HG02759 (cell line): Measurements from ENCODE around the gene SLC7A14.
"Not testable (repeated sequence)": the region's sequence is repeated elsewhere in the genome, so short reads cannot be mapped to it uniquely, and the experiment has no call there.

Experiments
- ATAC-seq: cut with Tn5 transposase; IDR thresholded peaks from one replicate; pipeline ENCODE4 v1.9.1; 2021; ENCODE audit warnings: mild to moderate bottlenecking, moderate library complexity; ENCODE audit not compliant: unreplicated experiment

The SLC7A14 gene

DNA sequence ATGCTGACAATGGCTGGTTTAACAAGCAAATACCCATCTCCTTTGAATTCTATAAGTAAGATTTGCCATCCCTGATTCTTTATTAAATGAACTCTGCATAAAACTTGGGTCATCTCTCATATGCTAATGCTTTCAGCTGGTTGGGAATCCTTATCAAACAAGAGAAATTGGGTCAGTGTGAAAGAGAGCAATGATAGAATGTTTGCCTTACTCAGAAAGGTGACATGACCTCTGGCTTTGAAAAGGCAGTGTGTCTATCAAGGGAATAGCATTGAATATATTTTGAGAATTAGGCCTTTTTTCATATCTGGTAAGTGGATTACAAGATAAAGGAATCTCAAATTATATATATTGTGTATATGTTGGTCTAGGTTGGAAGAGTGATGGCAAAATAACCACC lies 8.7 kb upstream of the SLC7A14 start:
- ATAC-seq: no peak

DNA sequence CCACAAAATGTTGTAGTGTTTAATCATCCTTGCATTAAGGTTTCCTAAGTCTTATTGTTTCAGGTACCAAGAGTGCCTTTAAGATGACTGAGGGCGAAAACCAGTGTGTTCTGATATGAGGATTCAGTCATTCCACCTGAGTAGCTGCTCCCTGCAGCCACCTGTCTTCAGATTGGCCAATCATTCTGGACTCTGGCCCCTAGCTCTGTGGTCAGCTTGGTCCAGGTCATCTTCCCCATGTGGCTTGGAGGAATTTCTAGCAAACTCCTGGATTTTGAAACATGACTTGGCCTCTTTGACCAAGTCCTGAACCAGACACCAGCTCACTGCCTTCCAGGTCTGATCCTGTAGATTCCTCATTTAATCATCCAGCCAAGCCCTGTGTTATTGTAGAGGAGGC lies 7.8 kb upstream of the SLC7A14 start:
- no peak for ATAC-seq

DNA sequence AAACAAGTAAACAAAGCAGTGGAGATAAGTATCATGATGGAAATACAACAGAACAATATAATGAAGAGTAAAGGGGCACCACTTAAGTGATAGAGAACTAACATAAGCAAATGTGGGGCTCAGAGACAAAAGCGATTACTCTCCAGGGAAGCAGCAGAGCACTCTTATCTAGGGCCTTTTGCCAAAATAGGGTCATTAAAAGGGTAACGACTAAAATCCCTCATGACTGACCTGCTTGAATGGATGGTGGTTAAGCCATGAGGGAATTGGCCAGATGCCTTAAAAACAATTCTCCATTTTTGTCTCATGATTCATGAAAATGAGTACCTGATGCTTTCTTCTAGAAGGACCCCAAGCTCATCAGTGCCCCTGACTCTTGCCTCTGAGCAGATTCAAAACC lies 3.2 kb upstream of the SLC7A14 start:
- no peak for ATAC-seq

DNA sequence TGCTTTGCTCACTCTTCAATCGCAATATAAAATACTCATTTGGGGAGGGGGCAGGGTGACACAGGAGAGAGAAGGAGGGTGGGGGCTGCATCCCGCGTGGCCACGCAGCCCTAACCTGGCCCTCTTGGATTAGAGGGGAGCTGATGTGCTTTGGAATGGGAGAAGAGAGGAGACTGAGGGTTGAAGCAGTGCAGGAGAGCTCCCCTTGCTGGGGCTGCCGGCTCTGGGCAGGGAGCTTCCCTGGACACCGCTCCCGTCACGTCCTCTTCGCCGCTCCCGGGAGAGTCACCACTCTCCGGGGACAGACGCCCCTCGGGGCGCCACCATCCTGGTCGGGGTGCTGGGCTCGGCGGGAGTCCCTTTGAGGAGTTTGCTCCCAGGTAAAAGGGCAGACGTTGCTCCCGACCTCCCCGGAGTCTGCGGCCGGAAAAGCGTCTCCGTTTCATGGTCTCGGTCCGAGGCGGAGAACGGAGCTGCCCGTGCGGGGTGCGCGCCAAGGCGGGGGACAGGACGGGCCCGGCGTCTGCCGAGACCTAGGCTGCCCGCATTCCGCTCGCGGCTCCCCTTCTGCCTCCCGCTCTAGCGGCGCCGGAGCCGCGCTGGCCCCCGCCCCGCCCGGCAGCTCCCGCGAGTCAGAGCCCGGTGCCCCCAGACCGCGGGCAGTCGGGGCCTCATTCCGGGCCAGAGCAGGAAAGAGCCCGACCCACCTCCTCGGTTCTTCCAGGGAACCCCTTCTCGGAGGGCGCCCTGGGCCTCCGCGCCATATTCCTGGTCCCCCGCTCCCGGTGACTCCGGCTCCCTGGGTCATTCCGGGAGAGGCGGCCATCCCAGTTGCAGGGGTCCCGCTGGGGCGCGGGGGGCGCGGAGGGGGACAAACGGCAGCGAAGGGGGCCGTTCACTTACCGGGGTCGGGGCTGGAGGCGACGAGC lies 603 bp downstream of the SLC7A14 start:
- ATAC-seq: no peak

DNA sequence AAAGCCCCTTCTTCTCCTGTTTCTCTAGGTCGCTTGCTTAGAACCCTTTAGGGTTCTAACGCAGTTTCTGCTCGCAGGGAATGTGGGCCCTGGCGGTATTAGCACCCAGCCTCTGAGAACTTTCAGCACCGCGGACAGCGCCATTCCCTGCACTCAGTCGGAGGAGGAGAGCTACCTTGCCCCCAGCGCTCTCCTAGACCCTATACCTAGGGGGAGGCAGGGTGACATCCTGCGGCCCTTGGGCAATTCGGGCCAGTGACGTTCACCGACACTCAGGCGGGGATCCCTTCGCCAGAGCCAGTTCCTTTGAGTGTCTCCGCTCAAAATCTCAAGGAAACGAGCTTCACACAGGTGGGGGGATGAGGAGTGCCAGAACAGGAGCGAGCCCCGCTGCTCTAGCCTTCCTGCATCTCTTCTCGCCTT lies 1.3 kb downstream of the SLC7A14 start:
- ATAC-seq: peak; percentile 61

DNA sequence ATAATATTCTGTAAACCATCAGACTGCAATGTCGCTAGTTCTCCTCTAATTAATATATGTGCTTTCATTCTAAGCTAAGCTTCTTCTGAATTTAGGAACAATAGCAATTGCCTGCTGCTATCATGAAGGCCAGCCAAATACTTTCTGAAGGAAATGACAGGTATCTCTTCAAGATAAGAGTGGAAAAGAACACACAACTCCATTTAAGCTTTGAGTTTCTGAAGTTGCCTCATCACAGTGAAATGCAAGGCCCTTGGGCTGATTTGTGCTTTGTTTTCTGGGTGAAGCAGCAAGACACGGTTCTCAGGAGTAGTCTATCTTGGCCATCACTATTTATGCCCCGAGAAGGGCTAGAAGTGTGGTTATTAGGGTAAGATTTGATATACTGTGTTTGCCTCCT lies 6.2 kb downstream of the SLC7A14 start:
- ATAC-seq: no peak

DNA sequence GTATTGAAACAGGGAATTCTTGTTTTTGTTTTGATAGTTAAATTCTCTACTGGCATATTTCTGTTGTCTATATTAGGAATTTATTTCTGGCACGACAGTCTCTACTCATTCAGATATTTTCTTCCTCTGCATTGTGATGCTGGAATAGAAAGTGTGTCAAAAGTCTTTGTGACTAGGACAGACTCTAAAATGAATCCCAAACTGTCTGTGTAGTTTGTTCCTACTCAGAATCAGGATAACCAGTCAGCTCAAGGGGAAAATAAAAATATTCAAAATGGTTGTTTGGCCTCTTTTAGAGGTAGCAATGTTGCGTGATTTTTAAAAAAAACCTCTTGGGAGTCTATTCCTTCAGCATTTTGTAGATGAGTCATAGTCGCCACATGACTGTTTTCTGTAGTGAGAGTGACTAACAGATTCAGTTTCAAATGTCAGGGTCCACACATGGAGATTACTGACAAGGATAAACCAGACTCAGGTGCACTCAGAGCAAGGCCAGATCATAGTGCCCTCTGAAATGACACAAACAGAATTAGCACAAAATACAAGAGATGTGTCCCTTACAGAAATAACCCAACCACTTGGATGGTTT lies 13.1 kb downstream of the SLC7A14 start:
- ATAC-seq: peak; percentile 99

DNA sequence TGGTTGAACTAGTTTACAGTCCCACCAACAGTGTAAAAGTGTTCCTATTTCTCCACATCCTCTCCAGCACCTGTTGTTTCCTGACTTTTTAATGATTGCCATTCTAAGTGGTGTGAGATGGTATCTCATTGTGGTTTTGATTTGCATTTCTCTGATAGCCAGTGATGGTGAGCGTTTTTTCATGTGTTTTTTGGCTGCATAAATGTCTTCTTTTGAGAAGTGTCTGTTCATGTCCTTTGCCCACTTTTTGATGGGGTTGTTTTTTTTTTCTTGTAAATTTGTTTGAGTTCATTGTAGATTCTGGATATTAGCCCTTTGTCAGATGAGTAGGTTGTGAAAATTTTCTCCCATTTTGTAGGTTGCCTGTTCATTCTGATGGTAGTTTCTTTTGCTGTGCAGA lies 18.3 kb downstream of the SLC7A14 start:
- not testable (repeated sequence) for ATAC-seq

DNA sequence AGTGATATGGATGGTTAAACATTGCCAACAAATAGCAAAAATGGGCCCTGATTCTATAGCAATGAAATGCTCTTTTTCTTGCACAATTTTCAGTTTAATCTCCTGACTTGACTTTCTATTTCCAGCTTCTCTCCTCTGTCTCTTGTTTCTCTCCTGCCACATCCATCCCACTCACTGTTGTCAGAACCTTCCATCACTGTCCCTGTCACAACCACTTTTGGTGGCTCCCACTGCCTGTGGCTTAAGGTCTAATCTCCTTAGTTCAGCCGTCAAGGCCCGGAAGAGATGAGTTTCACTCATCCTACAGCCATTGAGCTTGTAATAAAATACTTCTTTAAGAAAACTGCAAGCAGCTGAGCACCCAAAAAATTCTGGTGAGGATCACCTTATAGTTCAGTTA lies 19.5 kb downstream of the SLC7A14 start:
- no peak for ATAC-seq

DNA sequence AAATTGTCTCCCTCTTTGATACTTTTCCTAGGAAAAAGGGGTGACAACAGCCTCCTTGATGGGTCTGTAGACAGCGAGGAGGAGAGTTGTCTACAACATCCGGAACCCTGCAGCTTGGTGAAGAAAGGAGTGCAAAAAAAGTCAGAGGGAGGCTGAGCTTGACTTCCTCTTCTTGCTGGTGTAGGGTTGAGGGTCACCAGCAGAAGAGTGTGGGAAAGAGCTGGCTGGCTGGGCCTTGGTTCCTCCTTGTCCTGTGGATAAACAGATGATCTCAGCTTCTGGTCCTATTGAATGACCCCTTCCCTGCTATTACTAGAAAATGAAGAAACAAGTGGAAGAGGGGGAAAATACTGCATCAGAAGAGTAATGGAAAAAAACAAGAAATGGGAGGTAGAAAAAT lies 20.4 kb downstream of the SLC7A14 start:
- ATAC-seq: no peak

DNA sequence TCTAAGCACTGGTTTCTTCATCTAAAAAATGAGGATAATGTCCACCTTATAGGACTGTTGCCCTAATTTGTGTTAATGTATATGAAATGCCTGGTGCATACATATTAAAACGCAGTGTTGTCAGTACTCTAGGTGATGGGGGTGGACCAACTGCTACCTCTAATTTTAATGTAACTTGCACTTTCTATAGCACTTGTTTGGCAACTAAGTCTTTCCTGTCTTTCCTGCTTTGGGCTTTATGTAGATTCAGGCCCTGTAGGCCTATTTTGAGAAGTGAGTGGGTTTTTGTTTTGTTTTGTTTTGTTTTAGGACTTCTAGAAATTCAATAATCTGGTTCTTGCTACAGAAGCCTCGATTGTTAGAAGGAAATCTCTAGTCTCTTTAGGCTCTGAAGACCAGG lies 21.2 kb downstream of the SLC7A14 start:
- peak; percentile 13 for ATAC-seq

DNA sequence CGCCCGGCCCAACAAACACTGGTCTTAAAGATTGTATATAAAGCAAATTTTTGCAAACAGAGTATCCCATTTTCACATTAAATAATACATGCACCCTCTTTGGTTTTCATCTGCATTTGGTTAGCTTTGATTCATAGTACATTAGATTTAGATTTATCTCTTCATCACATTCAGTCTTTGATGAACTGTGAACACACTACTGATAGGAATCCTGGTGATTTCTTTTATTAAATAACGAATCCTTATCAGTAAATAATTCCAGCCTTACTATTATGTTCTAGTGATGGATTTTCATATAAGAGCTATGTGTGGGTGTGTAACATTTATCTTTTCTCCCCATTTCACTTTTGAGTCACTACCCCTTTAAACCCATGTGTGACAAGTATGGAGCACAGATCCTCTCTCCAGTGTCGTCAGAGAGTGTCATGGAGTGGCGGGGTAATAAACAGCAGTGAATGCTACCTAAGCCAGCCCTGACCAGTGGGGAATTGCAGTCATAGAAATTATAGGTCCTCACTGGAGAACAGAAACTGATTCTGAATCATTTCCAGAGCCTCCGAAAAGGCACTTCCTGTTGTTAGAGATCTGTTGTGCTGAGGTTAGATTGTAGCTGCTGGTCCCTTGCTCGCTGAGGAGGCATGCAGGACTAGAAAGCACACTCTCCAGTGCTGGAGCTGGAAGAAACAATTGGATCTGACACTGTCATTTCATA lies 22.0 kb downstream of the SLC7A14 start:
- peak; percentile 94 for ATAC-seq

DNA sequence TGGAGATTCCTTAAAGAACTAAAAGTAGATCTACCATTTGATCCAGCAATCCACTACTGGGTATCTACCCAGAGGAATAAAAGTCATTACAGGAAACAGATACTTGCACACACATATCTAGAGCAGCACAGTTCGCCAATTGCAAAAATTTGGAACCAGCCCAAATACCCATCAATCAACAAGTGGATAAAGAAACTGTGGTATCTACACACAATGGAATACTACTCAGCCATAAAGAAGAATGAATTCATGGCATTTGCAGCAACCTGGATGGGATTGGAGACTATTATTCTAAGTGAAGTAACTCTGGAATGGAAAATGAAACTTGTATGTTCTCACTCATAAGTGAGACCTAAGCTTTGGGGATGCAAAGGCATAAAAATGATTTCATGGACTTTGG lies 23.8 kb downstream of the SLC7A14 start:
- no peak for ATAC-seq

DNA sequence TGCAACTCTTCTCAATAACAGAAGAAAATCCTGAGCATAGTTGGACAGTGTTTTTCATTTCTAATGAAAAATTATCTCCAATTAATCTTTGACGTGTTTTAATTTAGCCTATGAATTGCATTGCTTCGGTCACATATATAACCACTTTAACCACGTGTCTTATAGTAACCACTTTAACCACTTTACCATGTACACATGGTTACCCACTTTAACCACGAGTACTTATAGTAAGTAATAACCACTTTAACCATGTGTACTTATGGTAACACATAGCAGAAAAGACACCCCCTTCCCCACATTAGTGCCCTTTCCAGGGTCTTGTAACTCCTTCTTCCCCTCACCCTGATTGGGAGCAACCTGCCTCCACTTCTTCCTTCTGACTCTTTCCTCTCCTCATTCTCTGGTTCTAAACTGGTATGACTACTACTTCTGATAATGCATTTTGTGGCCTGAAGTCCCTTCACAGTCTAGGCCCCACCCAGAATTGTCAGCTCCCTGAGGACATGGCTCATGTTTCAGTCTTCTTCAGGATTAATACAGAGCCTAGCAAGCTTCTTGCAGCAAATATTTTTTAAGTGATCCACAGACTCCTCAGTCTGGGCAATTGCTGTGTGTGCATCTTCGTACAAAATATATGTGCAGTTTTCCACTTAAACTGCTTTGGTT lies 25.0 kb downstream of the SLC7A14 start:
- no peak for ATAC-seq

DNA sequence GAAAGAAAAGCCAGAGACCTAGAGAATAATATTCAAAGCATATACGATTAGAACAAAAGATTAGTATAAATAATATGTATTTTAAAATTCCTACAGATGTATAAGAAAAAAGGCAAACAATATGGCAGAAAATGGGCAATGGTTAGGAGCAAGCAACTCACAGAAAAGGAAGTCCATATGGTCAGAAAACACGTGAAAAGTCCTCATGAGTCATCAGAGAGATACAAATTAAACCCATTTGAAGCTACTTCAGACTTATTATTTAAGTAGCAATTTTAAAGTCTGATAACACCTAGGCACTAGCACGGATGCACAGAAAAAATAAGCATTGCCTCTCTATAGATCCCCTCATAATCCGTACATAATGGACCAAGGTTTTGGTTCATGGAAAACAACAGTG lies 25.6 kb downstream of the SLC7A14 start:
- no peak for ATAC-seq

DNA sequence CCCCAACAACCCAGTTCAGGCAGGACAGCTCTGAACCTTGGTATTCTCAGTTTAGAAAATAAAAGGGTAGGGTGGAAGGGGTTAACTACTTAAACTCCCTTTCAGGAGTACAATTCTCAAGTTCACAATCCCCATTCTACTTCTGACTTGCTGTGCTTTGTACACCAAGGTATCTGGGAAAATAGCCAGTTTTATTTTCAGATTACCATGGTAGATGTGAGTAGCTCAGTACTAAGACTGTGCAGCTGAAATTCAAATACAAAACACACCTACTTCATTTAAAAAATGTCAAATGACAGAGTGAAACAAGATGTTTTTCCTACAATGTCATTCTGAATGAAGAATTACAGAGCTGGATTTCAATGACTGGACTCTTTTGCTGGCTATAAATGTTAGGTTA lies 27.4 kb downstream of the SLC7A14 start:
- ATAC-seq: no peak

DNA sequence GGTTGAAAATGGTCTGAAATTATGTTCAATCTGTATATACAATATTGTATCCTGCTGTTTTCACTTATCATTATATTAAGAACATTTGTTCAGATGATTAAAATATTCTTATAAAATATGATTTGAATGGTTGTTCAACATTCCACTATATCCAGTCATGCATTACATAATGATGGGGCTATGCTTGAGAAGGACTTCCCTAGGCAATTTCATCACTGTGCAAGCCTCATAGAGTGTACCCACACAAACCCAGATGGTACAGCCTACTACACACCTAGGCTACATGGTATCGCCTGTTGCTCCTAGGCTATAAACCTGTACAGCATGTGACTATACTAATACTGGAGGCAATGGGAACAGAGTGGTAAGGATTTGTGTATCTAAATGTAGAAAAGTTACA lies 30.5 kb downstream of the SLC7A14 start:
- no peak for ATAC-seq

DNA sequence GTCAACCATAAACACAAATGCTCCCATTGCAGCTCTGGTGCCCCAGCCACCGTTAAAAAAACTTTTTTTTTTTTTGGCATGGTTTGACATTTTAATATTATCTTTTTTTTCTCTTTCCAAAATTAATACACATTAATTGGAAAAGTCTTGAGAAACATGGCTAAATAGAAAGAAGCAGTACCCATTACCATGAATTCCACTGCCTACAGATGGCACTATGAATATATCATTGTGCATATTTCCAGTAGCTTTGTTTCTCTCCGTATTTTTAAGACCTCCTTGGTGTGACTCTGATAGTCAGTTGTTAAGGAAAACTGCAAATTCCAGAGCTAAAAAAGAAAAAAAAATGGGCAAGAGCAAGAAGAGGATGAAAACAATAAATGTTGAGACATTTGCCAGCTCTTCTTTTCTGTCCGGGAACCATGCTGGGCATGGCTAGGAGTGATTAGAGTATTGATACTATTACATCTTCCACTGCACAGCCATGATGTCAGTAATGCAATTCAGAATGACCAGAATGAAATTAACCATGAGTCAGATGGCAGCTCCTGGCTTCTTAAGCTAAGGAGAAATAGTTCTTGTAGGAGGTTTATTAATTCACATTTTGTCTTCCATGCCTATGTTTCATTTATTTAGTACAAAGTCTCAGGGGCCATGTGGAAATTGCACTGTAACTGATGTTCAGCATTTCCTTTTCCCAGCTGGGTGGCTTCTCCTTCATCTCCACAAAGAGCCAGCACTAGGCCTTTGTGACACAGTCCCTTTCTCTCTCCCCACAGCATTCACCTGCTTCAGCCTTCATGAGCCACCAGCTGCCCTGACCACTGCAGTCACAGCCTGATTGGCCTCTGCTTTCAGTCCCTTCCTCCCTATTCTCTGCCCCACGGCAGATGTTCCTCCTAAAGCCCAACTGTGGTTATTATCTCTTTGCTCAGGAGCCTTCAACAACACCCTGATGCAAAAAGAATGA lies 31.8 kb downstream of the SLC7A14 start:
- no peak for ATAC-seq

DNA sequence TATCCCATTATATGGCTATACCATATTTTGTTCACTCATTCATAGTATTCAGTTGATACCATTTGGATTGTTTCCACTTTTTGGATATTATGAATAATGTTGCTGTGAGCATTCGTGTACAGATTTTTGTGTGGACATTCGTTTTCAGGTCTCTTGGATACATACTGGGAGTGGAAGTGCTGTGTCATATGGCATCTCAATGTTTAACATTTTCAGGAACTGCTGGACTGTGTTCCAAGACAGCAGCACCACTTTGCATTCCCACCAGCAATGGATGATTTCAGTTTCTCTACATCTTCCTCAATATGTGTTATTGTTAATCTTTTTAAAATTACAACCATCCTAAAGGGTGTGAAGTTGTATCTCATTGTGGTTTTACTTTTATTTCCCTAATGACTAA lies 34.6 kb downstream of the SLC7A14 start:
- ATAC-seq: no peak

DNA sequence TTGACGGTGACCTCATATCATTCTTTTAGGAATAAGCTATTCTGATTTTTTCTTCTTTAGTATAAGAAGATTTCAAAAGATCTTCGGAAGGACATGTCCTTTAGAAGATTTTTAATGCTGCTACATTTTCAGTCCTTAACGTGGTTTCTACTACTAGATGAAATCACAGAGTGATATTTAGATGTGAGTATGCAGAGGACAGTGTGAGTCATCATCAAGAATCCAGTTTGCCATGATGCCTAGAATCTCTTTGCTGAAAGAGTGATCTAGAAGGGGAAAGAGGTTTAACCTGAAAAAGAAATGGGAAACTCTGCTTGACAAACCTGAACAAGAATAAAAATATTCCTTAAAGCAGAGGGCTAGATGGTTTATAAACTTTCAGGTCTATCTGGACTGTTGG lies 43.2 kb downstream of the SLC7A14 start:
- ATAC-seq: no peak
